GM10248 (cell line): Measurements from ENCODE around the gene KCTD3.

Experiments
- CTCF ChIA-PET: fragments of 300-600 bp; sonication (Branson Sonifier 250); formaldehyde crosslinking; extraction: SDS; loops from one replicate; lab custom pipeline; 2021; ENCODE audit warnings: antibody characterized with exemption; lab: Yijun Ruan, JAX
- POLR2A ChIA-PET: fragments of 350-650 bp; sonication (Branson Sonifier 250); formaldehyde crosslinking; extraction: SDS; loops from one replicate; lab custom pipeline; 2020; ENCODE audit warnings: antibody characterized with exemption; lab: Yijun Ruan, JAX
- DNase-seq: peaks from one replicate; pipeline ENCODE4 v3.0.0; 2012; ENCODE audit errors: extremely low spot score
- TF ChIP-seq, protein P1 (sequence below): IDR thresholded peaks from 2 replicates; pipeline ENCODE4 v1.5.1; 2012; ENCODE audit warnings: mild to moderate bottlenecking, low read depth; ENCODE audit errors: extremely low read depth, missing control alignments, control extremely low read depth

Gene KCTD3

DNA sequence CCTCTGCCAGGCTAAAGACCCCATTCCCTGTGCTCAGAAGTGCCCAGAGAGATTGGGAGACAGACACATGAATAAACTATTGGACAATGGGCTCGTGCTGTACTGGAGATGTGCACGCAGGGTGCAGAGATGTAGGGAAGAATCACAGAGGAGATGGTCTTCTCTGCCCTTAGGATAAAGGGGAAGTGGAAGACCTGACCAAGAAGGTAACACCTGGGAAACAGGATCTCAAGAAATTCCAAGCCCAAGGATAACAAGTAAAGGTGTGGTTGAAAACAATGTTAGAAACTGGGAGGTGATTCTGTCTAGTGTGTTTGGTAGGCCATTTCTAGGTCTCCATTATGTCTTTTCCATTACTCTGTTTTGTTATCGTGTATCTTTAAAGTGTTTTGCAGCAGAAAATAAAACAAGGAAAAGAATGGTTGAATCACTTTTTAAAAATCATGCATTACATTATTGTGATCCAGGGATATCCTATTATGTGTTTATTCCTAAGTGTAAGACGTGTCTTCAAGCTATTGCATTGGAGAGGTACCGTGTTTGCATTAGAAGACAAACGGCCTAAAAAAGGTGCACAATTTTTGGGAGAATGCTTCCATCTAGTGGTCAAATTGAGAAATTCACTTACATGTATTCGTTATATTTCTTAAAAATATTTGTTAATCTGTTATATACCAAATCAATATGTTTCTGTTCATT is 40.8 kb upstream of the KCTD3 start:
- ChIA-PET CTCF (interaction anchor here (0.6 to 5.8 kb wide), 15 partner anchors 10 to 1312 kb away, joined by 3 to 69 read pairs (median 3); partner anchors contain the start of gene KCTD3), POLR2A (no interaction called here)
- DNase-seq: peak; percentile 28
- TF ChIP-seq, protein P1, sequence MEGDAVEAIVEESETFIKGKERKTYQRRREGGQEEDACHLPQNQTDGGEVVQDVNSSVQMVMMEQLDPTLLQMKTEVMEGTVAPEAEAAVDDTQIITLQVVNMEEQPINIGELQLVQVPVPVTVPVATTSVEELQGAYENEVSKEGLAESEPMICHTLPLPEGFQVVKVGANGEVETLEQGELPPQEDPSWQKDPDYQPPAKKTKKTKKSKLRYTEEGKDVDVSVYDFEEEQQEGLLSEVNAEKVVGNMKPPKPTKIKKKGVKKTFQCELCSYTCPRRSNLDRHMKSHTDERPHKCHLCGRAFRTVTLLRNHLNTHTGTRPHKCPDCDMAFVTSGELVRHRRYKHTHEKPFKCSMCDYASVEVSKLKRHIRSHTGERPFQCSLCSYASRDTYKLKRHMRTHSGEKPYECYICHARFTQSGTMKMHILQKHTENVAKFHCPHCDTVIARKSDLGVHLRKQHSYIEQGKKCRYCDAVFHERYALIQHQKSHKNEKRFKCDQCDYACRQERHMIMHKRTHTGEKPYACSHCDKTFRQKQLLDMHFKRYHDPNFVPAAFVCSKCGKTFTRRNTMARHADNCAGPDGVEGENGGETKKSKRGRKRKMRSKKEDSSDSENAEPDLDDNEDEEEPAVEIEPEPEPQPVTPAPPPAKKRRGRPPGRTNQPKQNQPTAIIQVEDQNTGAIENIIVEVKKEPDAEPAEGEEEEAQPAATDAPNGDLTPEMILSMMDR: peak; percentile 43

DNA sequence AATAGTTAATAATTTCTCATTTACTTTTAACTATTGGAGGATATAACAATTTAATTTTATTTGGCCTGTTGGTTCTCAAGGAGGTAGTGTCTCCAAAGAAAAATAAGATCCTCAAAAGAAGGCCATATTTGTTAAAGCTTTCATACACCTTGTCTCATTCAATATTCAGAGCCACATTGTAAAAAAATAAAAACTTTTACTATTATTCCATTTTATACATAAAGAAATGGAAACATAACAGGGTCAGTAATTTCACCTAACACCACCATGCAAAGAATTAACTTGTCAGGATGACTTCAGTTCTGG is 40.3 kb upstream of the KCTD3 start:
- ChIA-PET CTCF (interaction anchor here (0.6 to 5.8 kb wide), 15 partner anchors 10 to 1312 kb away, joined by 3 to 69 read pairs (median 3); partner anchors contain the start of gene KCTD3), POLR2A (no interaction called here)
- TF ChIP-seq, protein P1: no peak
- DNase-seq: no peak

DNA sequence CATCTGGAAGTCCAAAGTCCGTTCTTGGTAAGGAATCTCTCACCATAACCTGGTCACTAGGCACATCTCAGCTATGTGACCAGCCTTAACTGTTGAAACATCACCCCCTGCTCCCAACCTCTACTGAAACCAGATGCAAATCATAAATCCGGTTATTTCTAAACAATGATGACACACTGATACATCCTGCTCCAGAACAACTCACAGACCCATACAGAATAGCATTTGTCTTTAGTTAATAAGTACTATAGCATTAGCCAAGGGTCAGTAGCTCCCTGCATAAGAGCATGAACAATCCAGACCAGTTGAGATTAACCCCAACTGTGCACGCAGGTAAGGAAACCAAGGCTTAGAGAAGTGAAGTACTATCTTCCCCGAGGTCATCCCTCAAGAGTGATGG is 38.0 kb upstream of the KCTD3 start:
- POLR2A ChIA-PET: no interaction called here
- DNase-seq: no peak
- CTCF ChIA-PET: interaction anchor here (1.9 to 2.2 kb wide), 2 partner anchors 12 to 1196 kb away, joined by 6 to 16 read pairs; no protein-coding TSS in a partner anchor
- TF ChIP-seq, protein P1: no peak

DNA sequence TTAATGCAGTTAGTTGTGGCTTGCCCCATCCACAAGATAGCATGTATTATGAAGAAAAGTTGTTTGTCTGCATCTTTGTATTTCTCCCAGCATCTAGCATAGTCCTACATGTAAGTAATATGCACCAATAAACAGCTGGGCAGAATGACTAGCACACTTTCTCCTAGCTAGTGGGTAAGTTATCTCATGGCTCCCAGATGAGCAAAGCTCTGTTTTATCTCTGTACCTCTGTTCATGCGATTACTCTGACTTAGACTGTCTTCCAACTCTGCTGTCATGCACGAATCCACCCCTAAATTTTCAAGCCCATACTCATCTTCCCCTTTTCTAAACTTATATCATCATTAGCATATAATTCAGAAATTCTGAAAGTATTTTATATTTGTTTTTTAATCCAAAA is 37.5 kb upstream of the KCTD3 start:
- POLR2A ChIA-PET: no interaction called here
- CTCF ChIA-PET: interaction anchor here (1.9 to 2.2 kb wide), 2 partner anchors 12 to 1197 kb away, joined by 6 to 16 read pairs; no protein-coding TSS in a partner anchor
- no peak for DNase-seq
- TF ChIP-seq, protein P1: no peak

DNA sequence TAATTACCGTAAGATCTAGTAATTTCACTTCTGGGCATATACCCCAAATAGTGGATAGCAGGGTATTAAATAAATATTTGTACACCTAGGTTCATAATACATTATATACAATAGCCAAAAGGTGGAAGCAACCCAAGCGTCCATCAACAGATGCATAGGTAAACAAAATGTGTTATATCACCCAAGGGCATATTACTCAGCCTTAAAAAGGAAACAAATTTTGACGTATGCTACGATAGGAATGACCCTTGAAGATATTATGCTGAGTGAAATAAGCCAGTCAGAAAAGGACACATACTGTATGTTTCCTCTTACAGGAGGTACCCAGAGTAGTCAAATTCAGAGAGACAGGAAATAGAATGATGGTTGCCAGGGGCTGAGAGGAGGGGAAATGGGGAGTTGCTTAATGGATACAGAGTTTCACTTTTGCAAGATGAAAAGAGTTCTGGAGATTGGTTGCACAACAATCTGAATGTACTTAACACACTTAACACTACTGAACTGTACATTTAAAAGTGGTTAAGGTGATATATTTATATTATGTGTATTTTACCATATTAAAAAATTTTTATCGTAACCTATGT is 36.6 kb upstream of the KCTD3 start:
- TF ChIP-seq, protein P1: no peak
- DNase-seq: no peak
- POLR2A ChIA-PET: no interaction called here
- CTCF ChIA-PET: interaction anchor here (0.6 to 2.2 kb wide), 5 partner anchors 9 to 1198 kb away, joined by 3 to 16 read pairs (median 4); no protein-coding TSS in a partner anchor

DNA sequence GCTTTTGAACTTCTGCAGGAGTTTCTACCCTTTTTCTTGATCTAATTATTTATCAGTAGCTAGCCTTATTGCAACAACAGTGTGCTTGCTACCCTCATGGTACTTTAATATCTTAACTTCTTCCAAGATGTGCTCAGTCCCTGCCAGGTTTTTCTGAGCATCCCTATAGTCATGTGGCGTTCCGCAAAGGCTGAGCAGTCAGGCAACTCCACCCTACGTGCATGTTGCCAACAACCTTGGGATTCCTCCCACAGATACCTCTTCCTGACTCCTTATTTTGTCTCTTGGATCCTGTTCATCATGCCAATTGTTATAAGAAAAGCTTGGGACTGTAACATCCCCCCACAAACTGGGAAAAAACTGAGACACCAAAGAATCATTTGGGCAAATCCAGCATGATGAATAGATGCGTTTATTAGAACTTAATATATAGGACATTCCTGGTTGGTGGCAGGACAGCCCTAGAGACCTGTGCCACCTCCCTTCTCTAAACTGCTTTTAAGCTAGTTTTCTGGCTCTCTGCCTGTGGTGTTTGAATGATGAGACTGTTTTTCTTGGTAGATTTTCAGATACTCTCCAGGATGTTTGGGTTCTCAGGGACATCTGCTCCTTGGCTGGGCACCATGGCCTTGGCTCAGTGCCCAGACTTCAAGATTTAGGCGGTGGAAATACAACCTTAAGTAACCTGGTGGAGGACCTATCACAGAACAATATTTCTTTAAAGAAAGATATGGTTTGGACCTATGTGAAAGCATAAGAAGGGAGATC is 27.1 kb upstream of the KCTD3 start:
- TF ChIP-seq, protein P1: no peak
- POLR2A ChIA-PET: no interaction called here
- CTCF ChIA-PET: interaction anchor here (0.9 to 3.4 kb wide), 5 partner anchors 9 to 31 kb away, joined by 3 to 19 read pairs (median 4); no protein-coding TSS in a partner anchor
- DNase-seq: no peak
